GM23248 (cell line): Measurements from ENCODE around the gene PTPRO. TPM values are rescaled to one million over a fixed set of nuclear protein-coding genes. Genes with fewer than 3 reads are reported as not detected.

ENCODE experiments used
- DNase-seq: peaks from one replicate; pipeline ENCODE4 v3.0.0-alpha.2; 2015
- H2AFZ ChIP-seq: fragments of 200-600 bp; sonication (generic); 2 replicates; pipeline ENCODE4 v1.6.1; 2016; ENCODE audit warnings: antibody characterized with exemption
- H3F3A ChIP-seq: fragments of 200-600 bp; sonication (generic); 2 replicates; pipeline ENCODE4 v1.6.1; 2016; ENCODE audit warnings: mild to moderate bottlenecking, antibody characterized with exemption, mixed run types; ENCODE audit not compliant: insufficient read depth
- H3K27ac ChIP-seq: fragments of 200-600 bp; sonication (generic); 2 replicates; pipeline ENCODE4 v1.5.1; 2016; ENCODE audit warnings: mild to moderate bottlenecking
- H3K27me3 ChIP-seq: fragments of 200-600 bp; sonication (generic); replicated peaks from 2 replicates; pipeline ENCODE4 v1.6.1; 2016; ENCODE audit warnings: mild to moderate bottlenecking; ENCODE audit not compliant: insufficient read depth
- H3K36me3 ChIP-seq: fragments of 200-600 bp; sonication (generic); 2 replicates; pipeline ENCODE4 v1.6.1; 2016; ENCODE audit warnings: low read depth, mild to moderate bottlenecking
- H3K4me1 ChIP-seq: fragments of 200-600 bp; sonication (generic); 2 replicates; pipeline ENCODE4 v1.6.1; 2016; ENCODE audit warnings: mild to moderate bottlenecking; ENCODE audit not compliant: insufficient read depth
- H3K4me2 ChIP-seq: fragments of 200-600 bp; sonication (generic); one replicate; pipeline ENCODE4 v1.6.1; 2016; ENCODE audit warnings: mild to moderate bottlenecking; ENCODE audit not compliant: unreplicated experiment
- H3K4me3 ChIP-seq: fragments of 200-600 bp; sonication (generic); 2 replicates; pipeline ENCODE4 v1.5.1; 2016; ENCODE audit warnings: mild to moderate bottlenecking
- H3K79me2 ChIP-seq: fragments of 200-600 bp; sonication (generic); 2 replicates; pipeline ENCODE4 v1.6.1; 2016; ENCODE audit warnings: mild to moderate bottlenecking; ENCODE audit not compliant: insufficient read depth
- H3K9ac ChIP-seq: fragments of 200-600 bp; sonication (generic); 2 replicates; pipeline ENCODE4 v1.6.1; 2016; ENCODE audit warnings: mild to moderate bottlenecking
- H3K9me2 ChIP-seq: fragments of 200-600 bp; sonication (generic); 2 replicates; pipeline ENCODE4 v1.6.1; 2016; ENCODE audit warnings: mixed run types, mild to moderate bottlenecking, moderate library complexity; ENCODE audit not compliant: insufficient read depth
- H3K9me3 ChIP-seq: fragments of 200-600 bp; sonication (generic); one replicate; pipeline ENCODE4 v1.6.1; 2017; ENCODE audit warnings: low read depth
- H4K20me1 ChIP-seq: fragments of 200-600 bp; sonication (generic); 2 replicates; pipeline ENCODE4 v1.6.0; 2016; ENCODE audit not compliant: insufficient read depth
- EZH2 ChIP-seq: fragments of 200-600 bp; sonication (generic); IDR thresholded peaks from 2 replicates; pipeline ENCODE4 v1.6.1; 2018; ENCODE audit warnings: antibody characterized with exemption, mild to moderate bottlenecking; ENCODE audit not compliant: insufficient read depth, poor library complexity, severe bottlenecking
- EZH2phosphoT487 ChIP-seq: fragments of 200-600 bp; sonication (generic); IDR thresholded peaks from 2 replicates; pipeline ENCODE4 v1.6.1; 2018; ENCODE audit warnings: antibody characterized with exemption, moderate library complexity, mild to moderate bottlenecking, low read depth; ENCODE audit not compliant: insufficient read depth
- WGBS, 2 experiments: methylation state at CpG; one replicate each; pipeline ENCODE4 v1.1.6; 2015 to 2017; ENCODE audit warnings: low lambda C conversion rate in 2 of 2, low coverage in 1 of 2; ENCODE audit errors: missing lambda C conversion rate in 2 of 2; 5-methylcytosine and 5-hydroxymethylcytosine counted together
- in situ Hi-C: fragments of 300-500 bp; cut with MboI; formaldehyde crosslinking; loops from 2 replicates; pipeline ENCODE4 v1.15.0; 2020
- polyA plus RNA-seq: library from polyadenylated mRNA; unstranded; fragments of >200 nt; fragmentation: Nextera tagmentation; extraction: Ambion mirVana; gene quantifications from 2 replicates; pipeline ENCODE4 v1.2.1, GENCODE V29; 2016
- total RNA-seq: library from RNA; depleted of rRNA; stranded (reverse); fragments of >200 nt; shearing (Covaris generic); gene quantifications from 2 replicates; pipeline ENCODE4 v1.2.3, GENCODE V29; 2014

The PTPRO gene
- total and polyA plus RNA-seq, 2 experiments from 2014 or later = 0.22 to 0.24 TPM

DNA sequence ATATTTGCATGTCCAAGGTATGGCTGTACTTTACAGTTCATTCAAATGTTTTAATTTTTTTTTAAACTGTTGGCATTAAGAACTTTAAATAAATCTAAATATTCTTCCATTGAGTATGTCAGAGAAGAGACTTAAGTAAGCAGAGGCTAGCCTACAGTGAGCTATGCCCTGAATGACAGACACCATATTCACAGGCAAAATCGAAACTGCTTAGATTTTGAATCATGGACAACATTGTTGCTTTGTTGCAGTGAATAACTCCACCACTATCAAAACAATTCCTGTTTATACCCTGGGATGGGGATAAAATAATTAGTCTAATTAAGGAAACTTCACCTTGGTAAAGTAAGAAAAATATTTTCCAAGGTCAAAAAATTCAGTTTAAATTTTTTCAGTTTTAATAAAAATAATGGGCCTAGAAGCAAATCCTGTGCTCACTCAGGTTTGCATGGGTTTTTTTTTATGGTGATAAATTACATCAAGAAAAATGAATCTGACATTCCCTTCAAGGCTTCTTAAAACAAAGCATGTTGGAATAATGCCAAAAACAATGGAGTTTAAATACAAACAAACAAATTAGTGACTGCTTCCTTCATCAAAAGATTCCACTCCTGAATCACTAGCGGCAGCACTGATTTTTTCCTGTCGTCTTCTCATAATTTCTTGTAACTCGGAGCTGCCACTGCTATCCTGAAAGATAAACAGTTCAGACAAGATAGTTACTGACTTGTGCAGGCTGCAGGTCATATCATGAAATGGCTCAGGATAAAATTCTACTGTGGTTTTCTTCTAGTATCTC is 298.6 kb downstream of the PTPRO start:
- DNase-seq = peak; percentile 36

DNA sequence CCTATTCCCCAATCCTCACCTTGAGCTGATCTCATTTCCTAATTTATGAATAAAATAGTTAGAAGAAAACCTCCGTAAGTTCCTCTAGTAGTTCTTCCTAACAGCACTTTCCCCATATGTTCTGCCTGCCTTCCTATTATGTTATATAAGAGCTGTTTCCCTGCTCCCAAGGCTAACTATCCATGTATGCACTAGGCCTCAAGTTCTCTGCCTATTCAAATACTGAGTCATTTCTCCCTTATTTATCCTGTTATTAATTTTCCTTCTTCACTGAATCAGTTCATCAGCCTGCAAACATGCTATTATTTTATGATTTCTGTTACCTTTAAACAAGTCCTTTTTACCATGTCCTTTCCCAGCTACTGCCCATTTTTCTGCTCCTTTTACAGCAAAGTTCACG is 302.8 kb downstream of the PTPRO start:
- in situ Hi-C loops = no loop called here
- Histone ChIP-seq H3K9me3 (no peaks in the 10 kb centered on the region), H3K27me3 (no peaks in the 10 kb centered on the region), H3K9me2 (no peaks in the 10 kb centered on the region; the same call in 1 of the 2 replicates), H3K27ac (no peak overlapping the region), H3K36me3 (peaks cover 37% of the 10 kb centered on the region), H3K9ac (no peak overlapping the region), H3K4me2 (no peak overlapping the region), H2AFZ (no peak overlapping the region), H4K20me1 (no peaks in the 10 kb centered on the region), H3K4me1 (peaks cover 31% of the 10 kb centered on the region), H3K4me3 (no peak overlapping the region), H3K79me2 (peaks cover 45% of the 10 kb centered on the region), H3F3A (peaks cover 35% of the 10 kb centered on the region)
- WGBS, 2 experiments = 99 to 100% methylated on average over 2 of the region's 2 CpGs
- TF ChIP-seq EZH2 (no peak), EZH2phosphoT487 (no peak)
- no peak for DNase-seq

More for the DNA sequence above, 298.6 kb downstream of the PTPRO start:
- 57 to 60% methylated on average over 4 of the region's 4 CpGs for WGBS, 2 experiments
- in situ Hi-C loops = no loop called here
- Histone ChIP-seq H4K20me1 (no peaks in the 10 kb centered on the region), H3K4me3 (no peak overlapping the region), H3K36me3 (peaks cover 51% of the 10 kb centered on the region), H3F3A (0 out of 2 replicates have a peak, but pooled peaks cover 6% of the 10 kb centered on the region), H3K9me3 (no peaks in the 10 kb centered on the region), H3K9ac (no peak overlapping the region), H3K79me2 (peaks cover 39% of the 10 kb centered on the region), H3K9me2 (no peaks in the 10 kb centered on the region; the same call in 1 of the 2 replicates), H3K27me3 (no peaks in the 10 kb centered on the region), H3K4me1 (no peaks in the 10 kb centered on the region), H2AFZ (no peak overlapping the region), H3K27ac (no peak overlapping the region), H3K4me2 (peak overlapping the region; percentile 8)
- no peak for TF ChIP-seq EZH2phosphoT487
- TF ChIP-seq EZH2 = no peak

DNA sequence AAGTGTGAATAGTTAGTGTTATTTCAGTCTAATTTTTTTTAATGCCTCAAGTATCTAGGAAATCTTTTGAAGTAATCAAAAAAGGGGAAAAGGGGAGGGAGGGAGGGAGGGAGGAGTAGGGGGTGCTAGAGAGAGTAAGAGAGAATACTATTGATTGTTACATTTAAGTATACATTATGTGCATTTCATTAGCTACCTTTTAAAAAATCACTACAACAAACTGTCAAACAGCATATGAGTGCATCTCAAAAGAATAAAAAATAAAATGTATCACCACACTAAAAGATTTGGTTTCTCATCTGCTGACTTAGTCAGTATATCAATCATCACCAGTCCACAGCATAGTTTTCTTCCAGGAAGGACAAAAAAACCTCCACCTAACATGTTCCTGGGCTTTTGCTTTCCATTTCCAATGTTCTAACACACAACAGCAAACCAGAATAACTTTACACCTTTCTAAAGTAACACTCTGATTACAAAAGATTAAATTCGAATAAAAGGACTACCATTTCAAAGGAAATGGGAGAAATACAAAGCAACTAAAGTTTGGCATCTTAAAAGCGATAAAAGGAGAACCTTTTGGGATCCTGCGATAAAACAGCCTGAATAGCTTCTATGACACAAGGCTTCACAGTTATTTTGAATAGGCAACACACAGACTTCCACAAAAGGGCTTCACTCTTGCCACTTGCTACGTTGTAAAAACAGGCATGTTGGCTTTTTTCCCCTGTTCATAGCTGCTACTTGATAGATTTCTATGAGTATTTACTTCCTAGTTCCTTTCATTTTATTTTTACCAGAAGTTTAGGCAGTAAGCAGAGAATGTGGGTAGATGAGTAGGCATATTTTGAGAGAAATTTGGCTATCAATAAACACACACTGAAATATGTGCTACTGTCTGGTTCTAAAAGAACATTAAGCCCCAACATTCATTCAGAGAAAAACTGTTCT is 306.0 kb downstream of the PTPRO start:
- H3K79me2 ChIP-seq = peaks cover 56% of the 10 kb centered on the region
- no peaks in the 10 kb centered on the region; the same call in 1 of the 2 replicates for H3K9me2 ChIP-seq
- peaks cover 64% of the 10 kb centered on the region for H3F3A ChIP-seq
- no peaks in the 10 kb centered on the region for H3K9me3 ChIP-seq
- peaks cover 19% of the 10 kb centered on the region for H3K36me3 ChIP-seq
- H4K20me1 ChIP-seq = no peaks in the 10 kb centered on the region
- no peaks in the 10 kb centered on the region for H3K27me3 ChIP-seq
- 37% methylated on average over 4 of the region's 4 CpGs for WGBS, 2 experiments
- H3K4me3 ChIP-seq = peak overlapping the region; percentile 44
- in situ Hi-C loops = no loop called here
- H3K9ac ChIP-seq = peak overlapping the region; percentile 79
- TF ChIP-seq EZH2phosphoT487 = no peak
- no peak for TF ChIP-seq EZH2
- DNase-seq = peak; percentile 63
- peak overlapping the region; percentile 99 for H3K27ac ChIP-seq
- peak overlapping the region; percentile 89 for H3K4me2 ChIP-seq
- H2AFZ ChIP-seq = peak overlapping the region; percentile 30; the same call in 1 of the 2 replicates
- H3K4me1 ChIP-seq = peaks cover 62% of the 10 kb centered on the region

DNA sequence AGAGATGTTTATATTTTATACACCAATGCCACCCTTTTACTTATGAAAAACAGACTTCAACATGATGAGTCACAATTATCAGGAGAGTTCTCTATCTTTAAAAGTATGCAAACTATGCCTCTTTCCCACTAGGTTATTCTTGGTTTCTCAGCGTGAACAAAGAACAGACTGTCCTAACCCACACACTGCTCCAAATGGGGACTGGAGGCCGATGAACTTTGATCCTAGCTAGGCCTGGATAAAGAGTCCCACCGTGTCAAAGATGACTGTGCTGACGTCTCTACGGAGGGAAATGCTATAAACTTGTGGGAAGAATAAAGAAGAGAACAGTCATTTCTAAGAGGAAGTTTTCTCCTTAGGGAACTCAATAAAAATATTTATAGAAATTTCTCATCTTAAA is 306.8 kb downstream of the PTPRO start:
- Histone ChIP-seq H3K4me3 (peak overlapping the region; percentile 33), H3K79me2 (peaks cover 48% of the 10 kb centered on the region), H3K4me1 (peaks cover 70% of the 10 kb centered on the region), H3K9me3 (no peaks in the 10 kb centered on the region), H3K9ac (peak overlapping the region; percentile 79), H3K4me2 (peak overlapping the region; percentile 89), H3K27me3 (no peaks in the 10 kb centered on the region), H3K36me3 (peaks cover 12% of the 10 kb centered on the region), H3F3A (peaks cover 72% of the 10 kb centered on the region), H2AFZ (no peak overlapping the region), H3K9me2 (no peaks in the 10 kb centered on the region; the same call in 1 of the 2 replicates), H4K20me1 (no peaks in the 10 kb centered on the region), H3K27ac (peak overlapping the region; percentile 99)
- WGBS, 2 experiments = 0 to 1% methylated on average over 5 of the region's 5 CpGs
- DNase-seq = peak; percentile 89
- in situ Hi-C loops = no loop called here
- TF ChIP-seq EZH2phosphoT487 (no peak), EZH2 (no peak)
